Psoas muscle (tissue), 8 donors: Measurements from ENCODE around the gene CCDC3. TPM values are rescaled to one million over a fixed set of nuclear protein-coding genes. Genes with fewer than 3 reads are reported as not detected.
"Not testable (repeated sequence)": the region's sequence is repeated elsewhere in the genome, so short reads cannot be mapped to it uniquely, and the experiment has no call there.

Source experiments
- ATAC-seq, 4 donors: fragments of 200-7000 bp; cut with Tn5 transposase; one replicate each; pipeline ENCODE4 v1.9.1; 2020; ENCODE audit warnings: moderate library complexity in 3 of 4, mild to moderate bottlenecking in 2 of 4
- DNase-seq, 2 donors: peaks; one replicate each; pipeline ENCODE4 v3.0.0-alpha.2; 2020
- H3K27ac ChIP-seq: fragments of 200-600 bp; one replicate; pipeline ENCODE4 v1.8.0; 2022
- H3K27me3 ChIP-seq, 3 donors: fragments of 200-600 bp in 1 of 3; one replicate each; pipeline versions ENCODE4 v1.6.1 to v1.8.0; 2013 to 2022; ENCODE audit warnings: low read length in 2 of 3, mild to moderate bottlenecking in 2 of 3, moderate library complexity in 1 of 3; ENCODE audit not compliant: insufficient read depth in 3 of 3
- H3K36me3 ChIP-seq, 2 donors: fragments of 200-600 bp in 1 of 2; one replicate each; pipeline versions ENCODE4 v1.6.1 to v1.8.0; 2013 to 2022; ENCODE audit warnings: low read depth in 1 of 2, mild to moderate bottlenecking in 1 of 2, moderate library complexity in 1 of 2; ENCODE audit not compliant: insufficient read depth in 1 of 2
- H3K4me1 ChIP-seq: fragments of 200-600 bp; one replicate; pipeline ENCODE4 v1.8.0; 2022
- H3K4me3 ChIP-seq: fragments of 200-600 bp; one replicate; pipeline ENCODE4 v1.8.0; 2022; ENCODE audit warnings: mild to moderate bottlenecking
- H3K9me3 ChIP-seq: fragments of 200-600 bp; one replicate; pipeline ENCODE4 v1.8.0; 2022
- WGBS, 3 donors: extraction: QIAGEN DNeasy Blood & Tissue Kit; methylation state at CpG; one replicate each; pipeline versions ENCODE4 v1.1.6 to v1.1.7; 2013; 5-methylcytosine and 5-hydroxymethylcytosine counted together
- intact Hi-C, 2 donors: fragments of 100-400 bp; cut with DNase I; formaldehyde crosslinking; loops; one replicate each; pipeline versions ENCODE4 v1.11.0 to v1.14.2; 2022
- polyA plus RNA-seq, 3 donors: library from polyadenylated mRNA; stranded (reverse); fragments of 200-250 nt; gene quantifications; one replicate each; pipeline ENCODE4 v1.2.3, GENCODE V29; 2013
- total RNA-seq, 4 donors: library from RNA; stranded (reverse); fragmentation: NEBNext Ultra II Directional in 2 of 4; extraction: Animal tissue kit (Norgen Biotek cat#: 25700) in 2 of 4; gene quantifications; one replicate each; pipeline versions ENCODE4 v1.2.1 to v1.2.4, GENCODE V29; 2021 to 2023
- TF ChIP-seq, protein P1 (sequence below): fragments of 200-600 bp; IDR thresholded peaks from one replicate; pipeline ENCODE4 v1.8.0; 2022; ENCODE audit warnings: antibody characterized with exemption
- donor health status: healthy with polysubstance abuse.
- donor health status: DM: no; HTN: no; CAD: no; lungs with moderate emphysema.
- donor health status: Bipolar disorder and iron deficiency.
- donor health status: healthy.
- donor health status: DM: yes; HTN: yes; CAD: no.
- donor health status: DM: no; HTN: no; CAD: no.
- donor health status: DM: no; HTN: no; CAD: no.
- donor health status: DM: yes; HTN: yes; CAD: no.

The CCDC3 gene
- total and polyA plus RNA-seq, 7 donors: 1.7 to 54.2 (median 6.2) TPM

DNA sequence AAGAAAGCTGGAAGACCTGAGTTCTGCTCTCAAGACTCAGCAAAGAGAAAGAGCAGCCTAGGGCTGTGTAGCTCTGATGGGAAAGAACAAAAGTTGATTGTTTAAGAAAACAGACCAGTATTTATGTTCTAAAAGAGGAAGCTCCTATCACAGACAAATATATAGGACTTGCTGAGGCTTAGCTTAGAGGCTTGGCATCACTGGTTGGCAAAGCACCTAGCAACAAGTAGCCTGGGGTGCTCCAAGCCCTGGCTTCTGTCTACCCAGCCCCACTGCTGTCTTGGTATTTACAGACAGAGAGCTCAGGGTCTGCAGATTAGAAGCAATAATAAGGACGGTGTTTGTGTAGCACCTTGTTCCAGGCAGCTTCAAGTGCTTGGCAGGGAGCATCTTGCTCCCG lies 36.9 kb upstream of the CCDC3 start:
- intact Hi-C loops: loop anchor here in 1 of 2 donors (5.0 kb wide), 1 partner anchor 879 kb away; no protein-coding TSS in a partner anchor
- ATAC-seq: no peak
- WGBS, 3 donors: 63 to 77% (median 75%) methylated on average over 2 of the region's 2 CpGs

DNA sequence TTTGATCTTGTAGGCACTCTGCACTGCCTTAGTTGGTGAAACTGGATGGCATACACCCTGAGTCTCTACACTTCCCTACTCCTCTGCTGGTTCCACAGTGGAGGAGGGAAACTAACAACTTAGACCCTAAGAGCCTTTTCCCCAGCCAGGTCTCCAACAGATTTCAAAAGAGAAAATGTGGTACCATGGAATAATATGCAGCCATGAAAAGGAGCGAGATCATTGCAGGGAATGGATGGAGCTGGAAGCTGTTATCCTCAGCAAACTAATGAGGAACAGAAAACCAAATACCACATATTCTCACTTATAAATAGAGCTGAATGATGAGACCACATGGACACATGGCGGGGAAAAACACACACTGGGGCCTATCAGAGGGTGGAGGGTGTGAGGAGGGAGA lies 36.3 kb upstream of the CCDC3 start:
- Histone ChIP-seq H3K9me3 (no peaks in the 10 kb centered on the region), H3K27me3 (no peaks in the 10 kb centered on the region), H3K4me3 (no peak overlapping the region), H3K27ac (no peak overlapping the region), H3K36me3 (no peaks in the 10 kb centered on the region), H3K4me1 (no peaks in the 10 kb centered on the region)
- WGBS, 3 donors: 93 to 95% (median 94%) methylated on average over 2 of the region's 2 CpGs
- TF ChIP-seq, protein P1, sequence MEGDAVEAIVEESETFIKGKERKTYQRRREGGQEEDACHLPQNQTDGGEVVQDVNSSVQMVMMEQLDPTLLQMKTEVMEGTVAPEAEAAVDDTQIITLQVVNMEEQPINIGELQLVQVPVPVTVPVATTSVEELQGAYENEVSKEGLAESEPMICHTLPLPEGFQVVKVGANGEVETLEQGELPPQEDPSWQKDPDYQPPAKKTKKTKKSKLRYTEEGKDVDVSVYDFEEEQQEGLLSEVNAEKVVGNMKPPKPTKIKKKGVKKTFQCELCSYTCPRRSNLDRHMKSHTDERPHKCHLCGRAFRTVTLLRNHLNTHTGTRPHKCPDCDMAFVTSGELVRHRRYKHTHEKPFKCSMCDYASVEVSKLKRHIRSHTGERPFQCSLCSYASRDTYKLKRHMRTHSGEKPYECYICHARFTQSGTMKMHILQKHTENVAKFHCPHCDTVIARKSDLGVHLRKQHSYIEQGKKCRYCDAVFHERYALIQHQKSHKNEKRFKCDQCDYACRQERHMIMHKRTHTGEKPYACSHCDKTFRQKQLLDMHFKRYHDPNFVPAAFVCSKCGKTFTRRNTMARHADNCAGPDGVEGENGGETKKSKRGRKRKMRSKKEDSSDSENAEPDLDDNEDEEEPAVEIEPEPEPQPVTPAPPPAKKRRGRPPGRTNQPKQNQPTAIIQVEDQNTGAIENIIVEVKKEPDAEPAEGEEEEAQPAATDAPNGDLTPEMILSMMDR: no peak
- no peak for DNase-seq
- intact Hi-C loops: loop anchor here in 1 of 2 donors (5.0 kb wide), 1 partner anchor 879 kb away; no protein-coding TSS in a partner anchor
- ATAC-seq: no peak

More for the DNA sequence above, 36.9 kb upstream of the CCDC3 start:
- no peak overlapping the region for H3K27ac ChIP-seq
- H3K4me3 ChIP-seq: no peak overlapping the region
- TF ChIP-seq, protein P1: no peak
- no peaks in the 10 kb centered on the region for H3K27me3 ChIP-seq
- no peaks in the 10 kb centered on the region for H3K9me3 ChIP-seq
- H3K4me1 ChIP-seq: no peaks in the 10 kb centered on the region
- DNase-seq: no peak
- no peaks in the 10 kb centered on the region for H3K36me3 ChIP-seq

DNA sequence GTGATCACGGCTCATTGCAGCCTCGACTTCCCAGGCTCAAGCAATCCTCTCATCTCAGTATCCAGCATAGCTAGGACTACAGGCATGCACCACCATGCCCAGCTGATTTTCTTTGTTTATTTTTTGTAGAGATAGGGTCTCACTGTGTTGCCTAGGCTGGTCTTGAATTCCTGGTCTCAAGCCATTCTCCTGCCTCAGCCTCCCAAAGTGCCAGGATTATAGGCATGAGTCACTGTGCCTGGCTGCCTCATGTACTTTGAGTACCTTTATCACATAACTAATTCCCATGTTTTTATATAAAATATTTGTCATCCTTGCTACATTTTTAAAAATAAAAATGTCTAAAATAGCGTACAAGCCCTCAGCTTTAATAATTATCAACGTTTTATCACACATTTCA lies 35.3 kb upstream of the CCDC3 start:
- ATAC-seq (no peak), DNase-seq (no peak)
- Histone ChIP-seq H3K4me1 (no peaks in the 10 kb centered on the region), H3K9me3 (no peaks in the 10 kb centered on the region), H3K4me3 (no peak overlapping the region), H3K27me3 (no peaks in the 10 kb centered on the region), H3K36me3 (no peaks in the 10 kb centered on the region), H3K27ac (no peak overlapping the region)
- 84 to 91% (median 90%) methylated on average over 4 of the region's 4 CpGs for WGBS, 3 donors
- intact Hi-C loops: loop anchor here in 1 of 2 donors (5.0 kb wide), 1 partner anchor 880 kb away; no protein-coding TSS in a partner anchor
- TF ChIP-seq, protein P1: no peak

DNA sequence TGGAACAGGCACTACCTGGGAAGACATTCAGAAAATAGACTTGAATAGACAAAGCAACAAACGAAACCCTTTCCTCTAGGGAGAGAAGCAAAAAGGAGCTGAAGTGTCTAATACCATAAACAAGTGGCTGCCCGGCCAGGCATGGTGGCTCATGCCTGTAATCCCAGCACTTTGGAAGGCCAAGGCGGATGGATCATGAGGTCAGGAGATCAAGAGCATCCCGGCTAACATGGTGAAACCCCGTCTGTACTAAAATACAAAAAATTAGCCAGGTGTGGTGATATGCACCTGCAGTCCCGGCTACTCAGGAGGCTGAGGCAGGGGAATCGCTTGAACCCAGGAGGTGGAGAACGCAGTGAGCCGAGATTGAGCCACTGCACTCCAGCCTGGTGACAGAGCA lies 34.2 kb upstream of the CCDC3 start:
- WGBS, 3 donors: 74% methylated on average over 9 of the region's 9 CpGs
- intact Hi-C loops: loop anchor here in 1 of 2 donors (5.0 kb wide), 1 partner anchor 882 kb away; no protein-coding TSS in a partner anchor
- not testable (repeated sequence) for H3K9me3 ChIP-seq, H3K4me1 ChIP-seq, DNase-seq, H3K4me3 ChIP-seq, ATAC-seq, H3K36me3 ChIP-seq, H3K27ac ChIP-seq, H3K27me3 ChIP-seq

DNA sequence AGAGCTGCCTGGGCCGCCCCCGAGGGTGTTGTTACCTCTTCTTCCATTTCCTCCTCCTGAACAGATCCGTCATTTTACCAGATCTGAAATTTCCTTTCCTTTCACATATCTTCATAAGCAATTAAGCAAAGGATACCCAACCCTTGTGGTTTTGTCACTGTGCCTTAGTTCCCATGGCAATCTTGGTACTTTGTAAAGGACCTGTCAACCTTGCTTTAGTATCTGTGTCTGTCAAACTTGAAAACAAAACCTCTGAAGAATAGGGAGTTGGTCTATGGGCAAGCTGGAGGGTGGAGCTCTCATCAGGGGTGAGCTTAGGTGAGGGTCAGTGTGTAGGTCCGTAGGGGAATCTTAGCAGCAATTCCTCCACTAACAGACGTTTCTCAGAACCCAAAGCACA lies 25.4 kb upstream of the CCDC3 start:
- Histone ChIP-seq H3K9me3 (peaks cover 12% of the 10 kb centered on the region), H3K27me3 (peaks cover 0 to 2% (median 0%) of the 10 kb centered on the region in 3 donors), H3K27ac (no peak overlapping the region), H3K4me1 (no peaks in the 10 kb centered on the region), H3K4me3 (no peak overlapping the region), H3K36me3 (no peaks in the 10 kb centered on the region)
- TF ChIP-seq, protein P1: no peak
- 49 to 59% (median 54%) methylated on average over 5 of the region's 5 CpGs for WGBS, 3 donors
- ATAC-seq (no peak), DNase-seq (no peak)
- intact Hi-C loops: no loop called here
